HG03457 (cell line): ENCODE results near the gene PRKCZ.
"Not testable (repeated sequence)": the region's sequence is repeated elsewhere in the genome, so short reads cannot be mapped to it uniquely, and the experiment has no call there.

Experiments
- ATAC-seq: cut with Tn5 transposase; IDR thresholded peaks from one replicate; pipeline ENCODE4 v1.9.1; 2021; ENCODE audit warnings: moderate number of reproducible peaks; ENCODE audit not compliant: unreplicated experiment

The PRKCZ gene

DNA sequence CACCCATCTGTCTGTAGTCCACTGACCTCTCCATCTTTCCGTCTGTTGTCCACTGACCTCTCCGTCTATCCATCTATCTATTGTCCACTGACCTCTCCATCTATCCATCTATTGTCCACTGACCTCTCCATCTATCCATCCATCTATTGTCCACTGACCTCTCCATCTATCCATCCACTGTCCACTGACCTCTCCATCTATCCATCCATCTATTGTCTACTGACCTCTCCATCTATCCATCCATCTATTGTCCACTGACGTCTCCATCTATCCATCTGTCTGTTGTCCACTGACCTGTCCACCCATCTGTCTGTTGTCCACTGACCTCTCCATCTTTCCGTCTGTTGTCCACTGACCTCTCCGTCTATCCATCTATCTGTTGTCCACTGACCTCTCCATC, 97.7 kb downstream of the PRKCZ start:
- not testable (repeated sequence) for ATAC-seq

DNA sequence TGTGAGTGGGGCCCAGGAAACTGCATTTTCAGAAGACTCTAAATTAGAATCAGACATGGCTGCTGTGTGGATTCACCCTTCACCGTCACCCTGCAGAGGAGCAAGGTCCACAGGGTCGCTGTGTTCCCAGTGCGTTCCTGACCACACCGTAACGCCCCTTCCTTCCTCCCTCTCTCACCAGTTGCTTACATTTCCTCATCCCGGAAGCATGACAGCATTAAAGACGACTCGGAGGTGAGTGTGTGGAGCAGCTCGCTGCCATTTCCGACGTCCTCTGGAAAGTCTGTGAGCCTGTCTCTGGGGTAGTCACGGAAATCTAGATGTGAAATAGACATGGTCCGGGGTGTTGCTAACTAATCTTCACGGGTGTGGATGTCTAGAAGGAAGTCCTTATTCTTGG, 98.5 kb downstream of the PRKCZ start:
- ATAC-seq, result no peak

DNA sequence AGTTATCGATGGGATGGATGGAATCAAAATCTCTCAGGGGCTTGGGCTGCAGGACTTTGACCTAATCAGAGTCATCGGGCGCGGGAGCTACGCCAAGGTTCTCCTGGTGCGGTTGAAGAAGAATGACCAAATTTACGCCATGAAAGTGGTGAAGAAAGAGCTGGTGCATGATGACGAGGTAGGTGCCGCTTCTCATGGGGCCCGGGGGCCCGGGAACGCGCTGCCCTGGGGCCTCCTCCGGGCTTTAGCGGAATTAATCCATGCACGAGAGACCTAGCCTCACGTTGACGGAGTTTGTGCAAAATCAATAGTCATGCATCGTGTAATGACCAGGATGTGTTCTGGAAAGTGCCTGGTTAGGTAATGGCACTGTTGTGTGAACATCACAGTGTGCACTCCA, 100.6 kb downstream of the PRKCZ start:
- no peak for ATAC-seq

DNA sequence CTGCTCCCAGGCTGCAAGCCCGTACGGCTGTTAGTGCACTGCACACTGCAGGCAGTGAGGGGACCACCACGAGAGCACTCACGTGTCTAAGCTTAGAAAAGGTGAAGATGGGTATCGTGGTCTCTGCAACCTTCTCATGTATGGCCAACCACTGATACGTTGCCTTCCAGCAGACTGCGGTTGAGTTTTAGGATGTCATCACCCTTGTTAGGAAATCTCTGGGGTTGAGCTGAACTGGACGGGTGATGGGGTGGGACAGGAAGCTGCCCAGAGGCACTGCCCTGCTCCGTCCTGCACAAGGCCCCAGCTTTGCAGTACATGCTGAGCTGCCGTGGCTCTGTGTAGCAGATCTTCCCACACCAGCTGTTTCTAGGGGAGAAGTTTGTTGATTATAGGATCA, 101.0 kb downstream of the PRKCZ start:
- ATAC-seq, result no peak

DNA sequence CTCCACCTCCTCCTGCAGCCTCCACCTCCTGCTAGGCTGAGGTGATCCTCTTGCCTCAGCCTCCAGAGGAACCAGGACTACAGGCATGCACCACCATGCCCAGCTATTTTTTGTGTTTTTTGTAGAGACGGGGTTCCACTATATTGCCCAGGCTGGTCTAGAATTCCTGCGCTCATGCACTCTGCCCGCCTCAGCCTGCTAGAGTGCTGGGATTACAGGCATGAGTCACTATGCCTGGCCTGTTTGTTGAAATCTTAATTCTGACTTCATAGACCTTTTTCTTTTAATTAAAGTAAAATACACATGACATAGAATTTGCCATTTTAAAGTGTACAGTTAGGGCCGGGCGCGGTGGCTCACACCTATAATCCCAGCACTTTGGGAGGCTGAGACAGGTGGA, 101.7 kb downstream of the PRKCZ start:
- ATAC-seq, result no peak

DNA sequence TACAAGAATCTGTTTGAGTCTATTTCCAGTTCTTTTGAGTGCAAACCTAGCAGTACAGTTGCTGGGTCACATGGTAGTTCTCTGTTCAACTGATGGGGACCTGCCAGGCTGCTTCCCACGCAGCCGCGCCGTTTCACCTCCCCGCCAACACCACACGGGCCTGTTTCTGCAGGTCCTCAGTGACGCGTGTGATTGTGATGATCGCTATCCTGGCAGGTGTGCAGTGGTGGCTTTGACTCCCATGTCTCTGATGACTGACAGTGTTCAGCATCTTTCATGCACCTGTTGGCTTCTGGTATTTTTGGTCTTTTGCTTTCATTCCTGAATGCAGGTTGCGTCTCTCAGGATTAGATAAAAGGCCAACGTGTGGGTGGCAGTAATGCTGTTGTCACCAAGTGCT, 102.7 kb downstream of the PRKCZ start:
- ATAC-seq, result no peak

DNA sequence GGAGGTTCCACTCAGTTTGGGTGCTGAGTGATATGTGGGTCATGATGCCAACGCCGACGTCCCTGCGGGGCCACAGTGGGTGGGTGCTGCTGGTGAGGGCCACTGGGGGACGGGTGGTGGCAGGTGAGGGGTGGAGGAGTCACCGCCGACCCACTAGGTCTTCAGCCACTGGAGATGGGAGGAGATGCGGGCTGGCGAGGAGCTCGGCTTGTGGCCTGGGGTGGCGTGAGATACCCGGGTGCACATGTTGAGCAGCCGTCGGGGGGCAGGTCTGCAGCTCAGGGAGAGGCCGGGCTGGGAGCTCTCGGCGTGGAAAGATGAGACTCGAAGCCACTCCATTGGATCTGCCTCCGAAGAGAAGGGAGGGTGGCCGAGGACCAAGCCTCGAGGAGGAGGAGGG, 103.8 kb downstream of the PRKCZ start:
- no peak for ATAC-seq

DNA sequence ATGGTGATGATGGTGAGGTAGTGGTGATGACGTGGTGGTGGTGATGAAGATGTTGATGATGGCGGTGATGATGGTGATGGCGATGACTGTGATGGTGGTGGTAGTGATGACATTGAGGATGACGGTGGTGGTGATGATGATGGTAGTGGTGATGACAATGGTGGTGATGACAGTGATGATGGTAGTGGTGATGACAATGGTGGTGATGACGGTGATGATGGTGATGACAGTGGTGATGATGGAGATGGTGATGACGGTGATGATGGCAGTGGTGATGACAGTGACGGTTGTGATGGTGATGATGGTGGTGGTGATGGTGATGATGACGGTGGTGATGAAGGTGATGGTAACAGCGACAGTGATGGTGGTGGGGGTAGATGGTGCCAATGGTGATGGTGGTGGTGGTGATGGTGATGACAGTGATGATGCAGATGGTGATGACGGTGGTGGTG, 105.0 kb downstream of the PRKCZ start:
- ATAC-seq, result no peak

DNA sequence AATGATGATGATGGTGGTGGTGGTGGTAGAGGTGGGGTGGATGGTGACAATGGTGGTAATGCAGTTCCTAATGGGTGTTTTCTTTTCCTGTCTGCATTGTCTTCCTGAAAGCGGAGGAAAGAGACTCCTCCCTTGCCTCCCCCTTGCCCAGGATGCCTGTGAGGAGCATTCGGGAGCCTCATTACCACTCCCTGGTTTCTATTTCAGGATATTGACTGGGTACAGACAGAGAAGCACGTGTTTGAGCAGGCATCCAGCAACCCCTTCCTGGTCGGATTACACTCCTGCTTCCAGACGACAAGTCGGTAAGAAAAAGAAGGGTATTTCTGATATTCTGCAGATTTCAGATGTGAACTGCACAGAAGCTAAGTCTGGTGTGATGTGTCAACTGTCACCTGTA, 105.6 kb downstream of the PRKCZ start:
- ATAC-seq, result no peak

DNA sequence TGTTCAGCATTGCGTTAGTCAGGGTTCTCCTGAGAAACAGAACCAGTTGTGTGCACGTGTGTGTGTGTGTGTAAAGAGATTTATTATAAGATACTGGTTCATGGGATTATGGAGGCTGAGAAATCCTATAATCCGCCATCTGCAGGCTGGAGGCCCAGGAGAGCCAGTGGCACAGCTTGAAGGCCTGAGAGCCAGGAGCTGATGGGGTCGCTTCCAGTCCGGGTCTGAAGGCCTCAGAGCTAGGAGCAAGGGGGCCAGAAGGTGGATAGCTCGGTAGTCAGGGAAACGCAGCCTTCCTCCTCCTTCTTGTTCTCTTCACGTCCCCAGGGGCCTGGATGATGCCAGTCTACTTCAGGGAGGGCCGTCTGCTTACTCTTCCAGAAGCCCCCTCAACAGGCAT, 106.7 kb downstream of the PRKCZ start:
- no peak for ATAC-seq

DNA sequence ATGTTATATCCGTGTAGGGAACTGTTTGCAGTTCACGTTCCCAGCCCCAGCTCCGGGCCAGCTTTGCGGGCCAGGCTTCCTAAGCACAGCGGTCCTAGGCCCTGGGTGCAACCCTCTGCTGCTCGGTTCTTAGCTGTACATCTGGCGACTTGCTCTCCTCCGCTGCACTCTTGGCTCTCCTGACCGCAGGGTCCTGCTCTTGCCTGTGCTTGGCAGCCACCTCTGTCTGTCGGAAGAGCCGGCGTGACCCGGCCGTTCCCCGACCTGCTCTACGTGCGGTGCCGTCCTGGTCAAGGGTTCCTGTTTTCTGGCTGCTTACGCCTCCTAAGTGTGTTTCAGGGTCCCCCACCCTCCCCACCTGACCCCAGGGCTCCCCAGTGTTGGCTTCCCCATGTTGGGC, 107.6 kb downstream of the PRKCZ start:
- ATAC-seq, result no peak

DNA sequence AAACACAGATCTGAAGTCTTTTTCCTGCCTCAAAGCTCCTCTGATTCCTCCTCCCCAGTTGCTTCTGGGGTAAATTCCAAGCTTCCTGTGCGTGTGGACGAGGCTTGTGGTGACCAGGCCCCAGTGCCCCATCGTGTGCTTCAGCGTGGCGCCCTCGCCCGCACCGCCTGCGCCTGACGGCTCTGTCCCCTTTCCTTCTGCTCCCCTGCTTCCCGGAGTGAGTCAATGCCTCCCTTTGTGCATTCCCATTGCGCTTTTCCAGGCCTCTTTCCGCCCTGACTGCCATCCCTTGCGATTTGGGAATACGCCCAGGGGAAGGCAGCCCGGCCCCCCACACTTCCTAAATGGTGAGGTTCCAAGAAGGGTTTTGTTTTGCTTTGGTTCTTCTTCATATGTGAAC, 108.1 kb downstream of the PRKCZ start:
- no peak for ATAC-seq

DNA sequence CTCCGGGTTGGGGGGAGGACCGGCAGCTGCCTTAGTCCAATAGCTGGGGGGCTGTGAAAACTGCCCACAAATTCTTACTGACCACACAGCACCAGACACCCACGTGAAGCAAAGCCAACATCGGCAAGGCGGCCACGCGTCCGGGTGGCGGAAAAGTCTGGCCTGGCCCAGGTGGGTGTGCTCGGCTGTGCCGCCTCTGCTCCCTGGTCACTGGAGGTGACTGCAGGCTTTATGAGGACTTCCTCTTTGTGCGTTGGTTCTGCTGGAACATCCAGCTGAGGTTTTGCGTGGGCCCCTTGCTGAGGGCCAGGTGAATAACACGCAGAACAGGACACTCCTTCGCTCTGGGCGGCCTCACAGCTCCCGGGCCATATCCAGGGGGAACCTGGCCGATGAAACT, 108.9 kb downstream of the PRKCZ start:
- no peak for ATAC-seq

DNA sequence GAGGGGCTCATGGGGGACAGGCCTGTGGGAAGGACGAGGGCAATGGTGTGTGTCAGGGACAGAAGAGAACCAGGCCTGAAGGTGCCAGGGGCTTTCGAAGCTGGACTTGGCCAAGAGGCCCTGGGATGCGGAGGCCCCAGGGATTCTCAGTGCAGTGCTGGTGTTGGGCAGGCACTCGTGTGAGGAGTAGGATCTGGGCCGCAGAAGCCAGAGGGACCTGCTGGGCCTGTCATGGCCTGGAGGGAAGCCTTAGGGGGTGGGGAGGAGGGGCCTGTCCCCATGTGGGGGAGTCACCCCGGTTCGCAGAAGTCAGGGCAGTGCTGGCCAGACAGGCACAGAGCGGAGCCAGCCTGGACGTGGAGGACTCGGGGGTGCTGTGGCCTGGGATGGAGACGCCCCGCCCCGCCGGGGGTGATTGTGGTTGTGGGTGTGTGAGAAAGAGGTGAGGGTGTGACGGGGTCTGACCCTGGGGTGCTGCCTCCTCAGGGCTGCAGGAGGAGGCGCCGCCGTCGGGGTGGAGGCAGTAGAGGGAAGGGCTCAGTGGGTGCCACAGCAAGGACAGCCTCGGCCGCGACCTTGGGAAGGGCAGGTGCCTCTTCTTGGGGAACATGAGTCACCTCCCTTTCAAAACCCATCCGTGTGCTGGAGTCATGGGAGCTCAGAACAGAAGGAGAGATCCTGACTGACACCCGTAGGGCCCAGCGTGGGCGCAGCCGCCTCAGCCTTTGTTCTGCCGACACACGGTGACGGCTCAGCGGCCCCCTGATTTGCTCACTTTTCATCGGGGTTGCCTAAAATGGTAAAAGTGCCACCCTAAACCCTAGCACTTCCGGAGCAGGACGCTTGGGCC, 110.5 kb downstream of the PRKCZ start:
- no peak for ATAC-seq

DNA sequence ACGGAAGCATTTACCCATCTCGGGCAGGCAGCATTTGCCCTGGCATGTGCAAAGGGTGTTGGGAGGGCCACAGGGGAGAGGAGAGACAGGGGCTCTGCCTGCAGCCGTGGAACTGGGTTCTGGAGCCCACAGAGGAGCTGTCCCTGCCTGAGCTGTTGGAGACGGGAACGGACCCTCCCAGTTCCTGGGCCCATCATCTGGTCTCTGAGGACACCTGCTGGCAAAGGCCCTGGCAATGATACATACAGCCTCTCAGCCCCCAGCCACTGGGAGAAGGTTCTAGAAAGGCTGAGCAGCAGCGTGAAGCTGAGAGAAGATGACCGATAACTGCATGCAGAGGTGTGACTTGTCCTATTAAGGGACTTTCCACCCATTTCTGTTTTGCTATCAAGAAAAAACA, 113.0 kb downstream of the PRKCZ start:
- no peak for ATAC-seq

DNA sequence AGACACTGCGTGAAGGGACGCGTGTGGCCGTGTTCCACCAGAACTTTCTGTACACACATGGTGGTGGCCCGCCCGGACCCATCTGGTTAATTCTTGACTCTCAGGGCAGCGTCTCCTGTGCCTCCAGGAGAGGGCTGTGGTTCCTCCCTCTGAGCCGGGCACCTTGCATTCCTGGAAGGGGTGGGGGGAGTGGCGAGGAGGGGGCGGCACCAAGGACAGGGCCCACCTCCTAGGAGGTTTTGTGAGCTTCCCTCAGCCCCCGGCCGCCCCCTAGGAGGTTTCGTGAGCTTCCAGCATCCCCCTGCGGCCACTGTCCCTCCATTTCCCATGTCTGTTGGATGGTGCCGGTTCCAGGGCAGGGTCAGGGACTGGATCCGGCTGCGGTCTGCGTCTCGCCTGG, 115.4 kb downstream of the PRKCZ start:
- no peak for ATAC-seq

DNA sequence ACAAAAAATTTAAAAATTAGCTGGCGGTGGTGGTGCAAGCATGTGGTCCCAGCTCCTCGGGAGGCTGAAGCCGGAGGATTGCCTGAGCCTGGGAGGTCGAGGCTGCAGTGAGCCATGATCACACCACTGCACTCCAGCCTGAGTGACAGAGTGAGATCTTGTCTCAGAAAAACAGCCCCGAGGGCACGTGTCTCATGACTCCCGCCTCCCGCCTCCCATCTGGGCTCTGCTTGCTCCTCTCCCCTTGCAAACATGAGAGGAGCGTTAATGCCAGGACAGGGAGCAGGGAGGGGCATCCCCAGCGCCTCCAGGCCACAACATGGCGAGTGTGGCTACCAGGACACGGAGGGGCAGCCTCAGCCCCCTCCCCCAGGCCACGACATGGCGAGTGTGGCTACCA, 116.0 kb downstream of the PRKCZ start:
- ATAC-seq, result no peak

DNA sequence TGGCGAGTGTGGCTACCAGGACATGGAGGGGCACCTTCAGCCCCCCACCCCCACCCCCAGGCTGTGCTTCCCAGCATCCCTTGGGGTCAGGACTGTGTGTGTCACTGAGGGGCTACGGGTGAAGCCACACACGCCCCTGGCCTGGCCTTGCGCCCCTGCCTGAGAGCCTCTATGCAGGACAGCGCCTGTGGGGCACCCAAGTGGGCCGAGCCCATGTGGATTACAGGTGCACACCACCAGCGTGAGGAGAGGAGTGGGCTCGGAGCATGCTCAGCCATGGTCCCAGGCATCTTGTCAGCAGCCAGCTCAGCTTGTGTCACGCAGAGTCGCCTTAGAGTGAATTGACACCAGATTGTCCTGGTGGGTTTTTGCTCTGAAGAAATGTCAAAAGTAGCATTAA, 116.5 kb downstream of the PRKCZ start:
- no peak for ATAC-seq

DNA sequence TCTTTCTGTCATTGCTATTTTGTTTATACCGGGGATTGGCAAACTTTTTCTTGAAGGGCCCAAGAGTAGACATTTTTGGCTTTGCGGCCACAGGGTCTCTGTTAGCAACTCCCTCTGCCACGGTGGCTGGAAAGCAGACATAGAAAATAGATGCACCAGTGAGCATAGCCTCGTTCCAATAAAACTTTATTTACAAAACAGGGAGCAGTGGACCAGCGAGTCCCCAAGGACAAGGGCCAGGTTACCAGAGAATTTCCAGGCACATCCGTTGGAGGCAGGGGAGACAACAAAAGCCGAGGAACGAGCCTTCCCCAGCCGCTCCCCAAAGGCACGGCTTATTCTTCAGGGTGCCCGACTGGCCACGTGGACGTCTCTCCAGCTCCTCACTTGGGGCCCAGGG, 117.9 kb downstream of the PRKCZ start:
- no peak for ATAC-seq

DNA sequence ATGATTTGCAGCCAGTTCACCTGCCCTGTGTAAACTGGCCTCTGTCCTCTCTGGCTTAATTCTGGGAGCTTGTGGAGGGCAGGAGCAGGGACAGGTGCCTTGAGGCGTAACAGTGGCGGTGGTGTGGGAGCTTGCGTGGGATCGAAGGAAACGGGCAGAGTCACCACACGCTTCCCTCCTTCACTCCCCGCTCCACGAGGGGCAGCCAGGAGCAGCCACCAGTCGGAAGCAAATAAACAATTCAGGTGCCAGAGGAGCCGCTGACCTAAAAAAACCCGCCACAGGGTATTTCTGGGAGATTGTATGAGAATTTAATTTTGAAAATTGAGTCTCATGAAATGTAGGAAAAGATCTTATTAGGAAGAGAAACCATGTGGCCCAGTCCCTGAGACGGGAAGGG, 118.3 kb downstream of the PRKCZ start:
- ATAC-seq, result no peak

DNA sequence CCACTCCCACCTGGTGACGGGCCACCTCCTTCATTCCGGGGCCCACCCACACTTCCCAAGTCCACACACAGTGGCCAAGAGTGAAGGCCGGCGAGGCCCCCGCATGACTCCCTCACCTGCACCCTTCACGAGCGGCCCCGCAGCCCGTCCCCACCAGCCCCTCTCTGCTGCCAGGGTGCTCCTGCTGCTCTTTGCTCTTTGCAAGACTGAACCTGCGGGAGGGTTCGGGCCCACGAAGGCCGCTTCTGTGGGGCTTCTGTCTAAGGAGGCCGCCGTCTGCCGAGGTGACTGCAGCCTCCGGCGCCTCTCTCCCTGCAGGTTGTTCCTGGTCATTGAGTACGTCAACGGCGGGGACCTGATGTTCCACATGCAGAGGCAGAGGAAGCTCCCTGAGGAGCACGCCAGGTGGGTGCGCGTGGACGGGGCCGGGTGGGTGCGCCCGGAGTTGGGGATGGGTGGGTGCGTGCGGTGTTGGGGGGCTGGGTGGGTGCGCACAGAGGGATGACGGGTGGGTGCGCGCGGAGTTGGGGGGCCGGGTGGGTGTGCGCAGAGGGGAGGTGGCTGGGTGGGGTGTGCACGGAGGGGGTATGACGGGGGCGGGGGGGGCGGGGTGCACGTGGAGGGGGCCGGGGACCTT, 119.1 kb downstream of the PRKCZ start:
- no peak for ATAC-seq

DNA sequence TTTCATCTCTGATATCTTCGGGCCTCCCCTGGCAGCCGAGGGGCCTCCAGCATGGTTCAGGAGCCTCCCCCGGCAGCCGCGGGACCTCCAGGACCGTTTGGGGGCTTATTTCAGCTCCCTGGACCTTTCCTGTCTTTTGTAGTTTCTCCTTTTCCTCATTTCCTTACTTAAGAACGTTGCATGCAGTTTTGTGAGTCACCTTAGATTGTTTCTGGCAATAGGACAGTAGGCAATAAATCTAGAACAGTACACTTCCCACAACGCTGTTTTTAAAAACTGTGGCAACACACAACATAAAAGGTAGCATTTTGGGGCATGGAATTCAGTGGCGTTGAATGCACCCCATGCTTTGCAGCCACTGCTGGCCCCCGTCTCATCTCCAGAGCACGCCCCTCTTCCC, 120.0 kb downstream of the PRKCZ start:
- no peak for ATAC-seq

DNA sequence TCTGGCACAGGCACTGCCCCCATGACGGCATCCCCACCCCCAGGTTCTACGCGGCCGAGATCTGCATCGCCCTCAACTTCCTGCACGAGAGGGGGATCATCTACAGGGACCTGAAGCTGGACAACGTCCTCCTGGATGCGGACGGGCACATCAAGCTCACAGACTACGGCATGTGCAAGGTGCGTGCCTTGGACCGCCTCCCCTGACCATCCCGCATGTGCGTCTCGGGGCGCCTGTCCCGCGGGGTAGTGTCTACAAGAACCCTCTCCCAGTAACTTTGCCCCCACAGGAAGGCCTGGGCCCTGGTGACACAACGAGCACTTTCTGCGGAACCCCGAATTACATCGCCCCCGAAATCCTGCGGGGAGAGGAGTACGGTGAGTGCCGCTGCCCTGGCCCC, 121.8 kb downstream of the PRKCZ start:
- no peak for ATAC-seq
